Neural progenitor cell (in vitro differentiated cells): ENCODE data around the gene CBLB. TPM values are rescaled to one million over a fixed set of nuclear protein-coding genes. Genes with fewer than 3 reads are reported as not detected.
A peak's percentile ranks its signal among the peaks of the same experiment; 100 is the strongest.

Experiments
- DNase-seq: peaks from one replicate; pipeline ENCODE4 v3.0.0-alpha.2; 2016; ENCODE audit warnings: low spot score
- H2AFZ ChIP-seq: fragments of 200-600 bp; sonication (generic); replicated peaks from 2 replicates; pipeline ENCODE4 v1.6.1; 2016; ENCODE audit warnings: antibody characterized with exemption
- H3F3A ChIP-seq: fragments of 200-600 bp; sonication (generic); 2 replicates; pipeline ENCODE4 v1.6.1; 2016; ENCODE audit warnings: antibody characterized with exemption, low read depth
- H3K27ac ChIP-seq: fragments of 200-600 bp; sonication (generic); 2 replicates; pipeline ENCODE4 v1.5.1; 2016; ENCODE audit warnings: mild to moderate bottlenecking
- H3K27me3 ChIP-seq: fragments of 200-600 bp; sonication (generic); 2 replicates; pipeline ENCODE4 v1.6.1; 2016; ENCODE audit warnings: mild to moderate bottlenecking, moderate library complexity
- H3K36me3 ChIP-seq: fragments of 200-600 bp; sonication (generic); 2 replicates; pipeline ENCODE4 v1.5.1; 2016
- H3K4me1 ChIP-seq: fragments of 200-600 bp; sonication (generic); 2 replicates; pipeline ENCODE4 v1.6.1; 2016; ENCODE audit warnings: mixed run types
- H3K4me2 ChIP-seq: fragments of 200-600 bp; sonication (generic); 2 replicates; pipeline ENCODE4 v1.6.1; 2016
- H3K4me3 ChIP-seq: fragments of 200-600 bp; sonication (generic); 2 replicates; pipeline ENCODE4 v1.5.1; 2016
- H3K79me2 ChIP-seq: fragments of 200-600 bp; sonication (generic); 2 replicates; pipeline ENCODE4 v1.6.1; 2016; ENCODE audit warnings: low read depth
- H3K9ac ChIP-seq: fragments of 200-600 bp; sonication (generic); 2 replicates; pipeline ENCODE4 v1.6.1; 2016
- H3K9me3 ChIP-seq: fragments of 200-600 bp; sonication (generic); 2 replicates; pipeline ENCODE4 v1.5.1; 2016; ENCODE audit warnings: low read depth
- H4K20me1 ChIP-seq: fragments of 200-600 bp; sonication (generic); 2 replicates; pipeline ENCODE4 v1.6.1; 2016; ENCODE audit warnings: low read depth
- H3K27ac Mint-ChIP-seq: 3 replicates; pipeline ENCODE4 v1.8.0; 2021; ENCODE audit warnings: mixed read lengths
- H3K27me3 Mint-ChIP-seq: 2 replicates; pipeline ENCODE4 v1.8.0; 2022; ENCODE audit warnings: low read depth, mild to moderate bottlenecking, inconsistent platforms, moderate library complexity, mixed read lengths; ENCODE audit not compliant: insufficient read depth
- H3K36me3 Mint-ChIP-seq: 3 replicates; pipeline ENCODE4 v1.8.0; 2021; ENCODE audit warnings: mixed read lengths
- H3K4me1 Mint-ChIP-seq: 3 replicates; pipeline ENCODE4 v1.8.0; 2021; ENCODE audit warnings: mixed read lengths
- H3K4me3 Mint-ChIP-seq: 3 replicates; pipeline ENCODE4 v1.8.0; 2021; ENCODE audit warnings: mild to moderate bottlenecking, moderate library complexity, mixed read lengths
- H3K9me3 Mint-ChIP-seq: 3 replicates; pipeline ENCODE4 v1.8.0; 2020; ENCODE audit warnings: mixed read lengths
- EZH2 ChIP-seq: fragments of 200-600 bp; sonication (generic); IDR thresholded peaks from 2 replicates; pipeline ENCODE4 v1.6.1; 2017; ENCODE audit warnings: antibody characterized with exemption, mild to moderate bottlenecking, moderate library complexity
- EZH2phosphoT487 ChIP-seq: fragments of 200-600 bp; sonication (generic); IDR thresholded peaks from 2 replicates; pipeline ENCODE4 v1.6.1; 2017; ENCODE audit warnings: antibody characterized with exemption
- total RNA-seq: library from RNA; depleted of rRNA; stranded (reverse); fragments of >200 nt; gene quantifications from 2 replicates; pipeline ENCODE4 v1.2.3, GENCODE V29; 2015; ENCODE audit warnings: low replicate concordance
- TF ChIP-seq, protein P1 (sequence below): fragments of 200-600 bp; sonication (generic); IDR thresholded peaks from 2 replicates; pipeline ENCODE4 v1.5.1; 2017; ENCODE audit warnings: antibody characterized with exemption, mild to moderate bottlenecking

CBLB gene
- total RNA-seq, 1 donor from 2014 or later, result 105 TPM

- Mint-ChIP-seq H3K27me3 (peaks cover 1% of the 10 kb centered on the region), H3K36me3 (peaks cover 6% of the 10 kb centered on the region), H3K4me1 (peaks cover 19% of the 10 kb centered on the region), H3K27ac (no peak overlapping the region), H3K4me3 (no peak overlapping the region), H3K9me3 (peaks cover 2% of the 10 kb centered on the region)
- H2AFZ ChIP-seq, result no peak overlapping the region
- H3K27me3 ChIP-seq, result no peaks in the 10 kb centered on the region
- no peaks in the 10 kb centered on the region for H3F3A ChIP-seq
- H3K9ac ChIP-seq, result no peak overlapping the region
- no peak overlapping the region for H3K4me2 ChIP-seq
- peaks cover 11% of the 10 kb centered on the region for H4K20me1 ChIP-seq
- peaks cover 33% of the 10 kb centered on the region for H3K4me1 ChIP-seq
- TF ChIP-seq, protein P1, sequence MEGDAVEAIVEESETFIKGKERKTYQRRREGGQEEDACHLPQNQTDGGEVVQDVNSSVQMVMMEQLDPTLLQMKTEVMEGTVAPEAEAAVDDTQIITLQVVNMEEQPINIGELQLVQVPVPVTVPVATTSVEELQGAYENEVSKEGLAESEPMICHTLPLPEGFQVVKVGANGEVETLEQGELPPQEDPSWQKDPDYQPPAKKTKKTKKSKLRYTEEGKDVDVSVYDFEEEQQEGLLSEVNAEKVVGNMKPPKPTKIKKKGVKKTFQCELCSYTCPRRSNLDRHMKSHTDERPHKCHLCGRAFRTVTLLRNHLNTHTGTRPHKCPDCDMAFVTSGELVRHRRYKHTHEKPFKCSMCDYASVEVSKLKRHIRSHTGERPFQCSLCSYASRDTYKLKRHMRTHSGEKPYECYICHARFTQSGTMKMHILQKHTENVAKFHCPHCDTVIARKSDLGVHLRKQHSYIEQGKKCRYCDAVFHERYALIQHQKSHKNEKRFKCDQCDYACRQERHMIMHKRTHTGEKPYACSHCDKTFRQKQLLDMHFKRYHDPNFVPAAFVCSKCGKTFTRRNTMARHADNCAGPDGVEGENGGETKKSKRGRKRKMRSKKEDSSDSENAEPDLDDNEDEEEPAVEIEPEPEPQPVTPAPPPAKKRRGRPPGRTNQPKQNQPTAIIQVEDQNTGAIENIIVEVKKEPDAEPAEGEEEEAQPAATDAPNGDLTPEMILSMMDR, result no peak
- TF ChIP-seq EZH2phosphoT487 (no peak), EZH2 (no peak)
- H3K9me3 ChIP-seq, result no peaks in the 10 kb centered on the region
- H3K36me3 ChIP-seq, result peaks cover 4% of the 10 kb centered on the region
- DNase-seq, result no peak
- peaks cover 79% of the 10 kb centered on the region for H3K79me2 ChIP-seq
- peak overlapping the region; percentile 46 for H3K27ac ChIP-seq
- H3K4me3 ChIP-seq, result no peak overlapping the region
Observed at GRCh38 chr3:105802118-105802706, 66.6 kb downstream of the CBLB start.

- Mint-ChIP-seq H3K4me3 (no peak overlapping the region), H3K27me3 (peaks cover 2% of the 10 kb centered on the region), H3K36me3 (peaks cover 12% of the 10 kb centered on the region), H3K4me1 (peaks cover 19% of the 10 kb centered on the region), H3K9me3 (peaks cover 9% of the 10 kb centered on the region), H3K27ac (no peak overlapping the region)
- no peak overlapping the region for H3K4me2 ChIP-seq
- H3F3A ChIP-seq, result no peaks in the 10 kb centered on the region
- no peak overlapping the region for H2AFZ ChIP-seq
- TF ChIP-seq, protein P1, result no peak
- TF ChIP-seq EZH2, result no peak
- TF ChIP-seq EZH2phosphoT487, result no peak
- H3K27ac ChIP-seq, result peak overlapping the region; percentile 46
- peaks cover 79% of the 10 kb centered on the region for H3K79me2 ChIP-seq
- H3K4me1 ChIP-seq, result peaks cover 33% of the 10 kb centered on the region
- H3K27me3 ChIP-seq, result no peaks in the 10 kb centered on the region
- no peak overlapping the region for H3K4me3 ChIP-seq
- no peaks in the 10 kb centered on the region for H3K9me3 ChIP-seq
- H3K36me3 ChIP-seq, result peaks cover 4% of the 10 kb centered on the region
- H3K9ac ChIP-seq, result no peak overlapping the region
- DNase-seq, result no peak
- H4K20me1 ChIP-seq, result peaks cover 11% of the 10 kb centered on the region
Observed at GRCh38 chr3:105801397-105801796, 67.4 kb downstream of the CBLB start.

GRCh38 chr3:105800320-105800719 is 68.5 kb downstream of the CBLB start:
- TF ChIP-seq, protein P1, result no peak
- TF ChIP-seq EZH2, result no peak
- TF ChIP-seq EZH2phosphoT487, result no peak
- no peak overlapping the region for H3K27ac Mint-ChIP-seq

More at GRCh38 chr3:105800320-105800719, 68.5 kb downstream of the CBLB start:
- Mint-ChIP-seq H3K27me3 (peaks cover 4% of the 10 kb centered on the region), H3K4me3 (no peak overlapping the region), H3K36me3 (peaks cover 15% of the 10 kb centered on the region), H3K4me1 (peaks cover 19% of the 10 kb centered on the region), H3K9me3 (peaks cover 15% of the 10 kb centered on the region)
- Histone ChIP-seq H3K4me1 (peaks cover 33% of the 10 kb centered on the region), H3K27ac (peak overlapping the region; percentile 28), H3K36me3 (peaks cover 4% of the 10 kb centered on the region), H3K9ac (no peak overlapping the region), H3K4me2 (no peak overlapping the region), H3K9me3 (no peaks in the 10 kb centered on the region), H2AFZ (no peak overlapping the region), H4K20me1 (peaks cover 11% of the 10 kb centered on the region), H3K79me2 (peaks cover 83% of the 10 kb centered on the region), H3K27me3 (no peaks in the 10 kb centered on the region), H3K4me3 (no peak overlapping the region), H3F3A (no peaks in the 10 kb centered on the region)
- no peak for DNase-seq
